GM21529 (cell line): ENCODE measurements around the gene PLEKHG1.

Source experiments
- ATAC-seq: cut with Tn5 transposase; IDR thresholded peaks from one replicate; pipeline ENCODE4 v1.9.1; 2021; ENCODE audit not compliant: unreplicated experiment

The PLEKHG1 gene

DNA sequence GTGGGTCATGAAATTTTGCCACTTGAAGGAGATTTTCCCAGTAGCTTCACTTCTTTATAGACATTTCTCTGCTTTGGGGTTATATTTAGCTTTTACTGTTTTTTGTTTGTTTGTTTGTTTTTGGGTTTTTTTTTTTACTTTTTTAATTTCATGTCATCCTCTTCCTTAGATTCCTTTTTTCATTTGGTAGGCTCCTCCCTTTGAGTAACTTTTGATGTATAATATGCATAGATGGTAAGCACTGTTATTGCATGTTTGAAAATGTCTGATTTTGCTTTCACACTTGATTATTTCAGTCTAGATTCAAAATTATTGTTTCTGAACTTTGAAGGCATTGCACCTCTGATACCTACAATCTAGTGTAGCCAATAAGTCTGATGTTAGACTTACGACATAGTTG, 37.6 kb downstream of the PLEKHG1 start:
- ATAC-seq = no peak

GRCh38 chr6:150638267-150638666, 38.6 kb downstream of the PLEKHG1 start:
- ATAC-seq = no peak

GRCh38 chr6:150638765-150639164, 39.1 kb downstream of the PLEKHG1 start:
- no peak for ATAC-seq

GRCh38 chr6:150639823-150640331, 40.2 kb downstream of the PLEKHG1 start:
- no peak for ATAC-seq

DNA sequence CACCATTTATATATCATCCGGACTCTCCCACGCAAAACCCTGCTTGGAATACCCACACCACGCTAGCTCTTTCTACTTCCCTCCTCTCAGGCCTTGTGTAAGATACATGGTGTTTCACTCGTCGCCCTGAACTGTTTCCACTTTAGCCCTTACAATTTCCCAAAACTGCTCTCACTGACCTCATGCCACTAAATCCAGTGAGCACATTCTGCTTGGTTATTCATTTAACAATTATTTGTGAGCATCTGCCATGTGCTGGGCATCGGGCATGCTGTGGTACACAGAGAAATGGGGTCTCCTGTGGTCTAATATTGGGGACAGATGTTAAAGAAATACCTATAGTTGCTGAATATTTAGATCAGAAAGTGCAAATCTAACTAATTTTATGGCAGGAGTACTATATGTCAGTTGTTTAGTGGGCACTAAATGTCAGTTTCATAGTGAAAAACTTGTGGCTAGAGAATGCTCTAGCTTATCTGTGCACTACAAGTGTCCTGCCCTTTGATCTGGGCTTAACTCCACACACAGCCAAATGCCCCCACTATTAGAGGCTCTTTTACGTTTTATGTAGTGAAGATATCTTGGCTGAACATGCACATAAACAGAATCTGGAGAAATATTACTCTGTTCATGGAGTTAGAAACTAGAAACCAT, 41.0 kb downstream of the PLEKHG1 start:
- ATAC-seq = peak; percentile 43

- peak; percentile 72 for ATAC-seq
Measured at GRCh38 chr6:150641398-150642139, 41.9 kb downstream of the PLEKHG1 start.

DNA sequence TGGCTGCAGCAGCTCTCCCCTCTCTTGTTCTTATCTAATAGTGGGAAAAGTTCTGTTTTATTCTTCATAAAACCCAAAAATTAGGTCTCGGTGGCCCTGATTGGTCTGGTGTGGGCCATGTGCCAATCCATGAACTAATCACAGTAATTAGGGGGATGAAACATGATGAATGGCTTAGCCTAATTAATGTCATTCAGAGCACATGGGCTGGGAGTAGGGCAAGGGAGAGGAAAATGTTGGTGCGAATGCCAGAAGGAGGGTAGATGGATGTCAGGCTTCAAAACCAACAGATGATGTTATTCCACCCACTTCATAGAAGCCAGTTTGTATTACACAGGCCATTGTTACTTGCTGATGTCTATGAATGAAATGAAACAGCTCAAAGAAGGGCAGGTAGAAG, 46.5 kb downstream of the PLEKHG1 start:
- no peak for ATAC-seq

DNA sequence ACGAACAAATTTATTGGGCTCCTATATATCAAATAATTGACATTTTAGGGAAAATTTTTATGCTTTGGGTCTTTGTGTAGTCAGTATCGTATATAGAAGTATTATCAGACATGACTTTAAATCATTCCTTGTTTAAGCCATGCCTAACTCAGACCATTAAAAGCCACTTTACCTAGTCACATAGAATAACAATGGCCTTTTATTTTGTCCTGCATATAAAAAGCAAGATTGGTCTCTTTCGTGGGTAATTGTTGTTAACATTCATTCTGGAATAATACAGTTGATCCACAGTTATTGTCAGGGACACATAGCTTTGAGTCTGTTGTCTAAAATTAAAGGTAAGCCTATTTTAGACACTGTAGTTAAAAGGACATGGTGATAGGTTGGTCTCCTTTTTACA, 47.4 kb downstream of the PLEKHG1 start:
- no peak for ATAC-seq
